ENCODE measurements around the gene STAT5B.
"Not testable (repeated sequence)": the region's sequence is repeated elsewhere in the genome, so short reads cannot be mapped to it uniquely, and the experiment has no call there.

Gene STAT5B

GRCh38 chr17:42193216-42193968, 82.8 kb downstream of the STAT5B start:
- no peak for DNase-seq

GRCh38 chr17:42192189-42193126, 83.7 kb downstream of the STAT5B start:
- no peak for DNase-seq

GRCh38 chr17:42191275-42191608, 84.9 kb downstream of the STAT5B start:
- no peak for DNase-seq

GRCh38 chr17:42190491-42191274, 85.5 kb downstream of the STAT5B start:
- DNase-seq: no peak

GRCh38 chr17:42189651-42189965, 86.6 kb downstream of the STAT5B start:
- no peak for DNase-seq

GRCh38 chr17:42188749-42189650, 87.2 kb downstream of the STAT5B start:
- DNase-seq: no peak

- no peak for DNase-seq
Observed at GRCh38 chr17:42187833-42188232, 88.4 kb downstream of the STAT5B start.

GRCh38 chr17:42186191-42186590, 90.0 kb downstream of the STAT5B start:
- not testable (repeated sequence) for DNase-seq

- no peak for DNase-seq
Observed at GRCh38 chr17:42185621-42185930, 90.6 kb downstream of the STAT5B start.

GRCh38 chr17:42184713-42185620, 91.2 kb downstream of the STAT5B start, which contains the start of gene HCRT:
HCRT (minus strand) TSS chr17:42185452; CDS start chr17:42185365, 87 bp downstream.
- no peak for DNase-seq

GRCh38 chr17:42183741-42184711, 92.2 kb downstream of the STAT5B start:
- DNase-seq: peak; percentile 68

GRCh38 chr17:42182927-42183734, 93.1 kb downstream of the STAT5B start:
- peak; percentile 55 for DNase-seq

GRCh38 chr17:42181851-42182207, 94.4 kb downstream of the STAT5B start:
- no peak for DNase-seq

- peak; percentile 41 for DNase-seq
Observed at GRCh38 chr17:42180922-42181850, 95.0 kb downstream of the STAT5B start, which contains the start of gene KCNH4. KCNH4 (minus strand) TSS chr17:42181142; CDS start chr17:42180945, 197 bp downstream.

GRCh38 chr17:42180411-42180921, 95.7 kb downstream of the STAT5B start:
- no peak for DNase-seq

- peak; percentile 46 for DNase-seq
Observed at GRCh38 chr17:42179911-42180410, 96.2 kb downstream of the STAT5B start.

GRCh38 chr17:42179335-42179734, 96.9 kb downstream of the STAT5B start:
- DNase-seq: no peak
